Right lobe of liver (tissue), 6 donors: Measurements from ENCODE around the gene TBC1D19. TPM values are rescaled to one million over a fixed set of nuclear protein-coding genes. Genes with fewer than 3 reads are reported as not detected.
"Not testable (repeated sequence)": the region's sequence is repeated elsewhere in the genome, so short reads cannot be mapped to it uniquely, and the experiment has no call there.

ENCODE experiments used
- ATAC-seq, 4 donors: fragments of 200-7000 bp; cut with Tn5 transposase; one replicate each; pipeline ENCODE4 v1.9.1; 2020; ENCODE audit warnings: mild to moderate bottlenecking in 4 of 4, moderate library complexity in 4 of 4
- DNase-seq, 3 donors: peaks; one replicate each; pipeline ENCODE4 v3.0.0-alpha.2; 2020
- H3K27ac ChIP-seq, 3 donors: fragments of 200-600 bp; one replicate each; pipeline ENCODE4 v1.8.0; 2022
- H3K27me3 ChIP-seq, 2 donors: fragments of 200-600 bp; one replicate each; pipeline ENCODE4 v1.8.0; 2022
- H3K36me3 ChIP-seq, 4 donors: fragments of 200-600 bp; sonication (generic) in 1 of 4; one replicate each; pipeline versions ENCODE4 v1.5.1 to v1.8.0; 2017 to 2022; ENCODE audit warnings: control low read depth in 1 of 4
- H3K4me1 ChIP-seq, 4 donors: fragments of 200-600 bp; sonication (generic) in 1 of 4; one replicate each; pipeline versions ENCODE4 v1.5.1 to v1.8.0; 2017 to 2022; ENCODE audit warnings: control low read depth in 1 of 4
- H3K4me3 ChIP-seq, 3 donors: fragments of 200-600 bp; one replicate each; pipeline ENCODE4 v1.8.0; 2022
- H3K9me3 ChIP-seq, 4 donors: fragments of 200-600 bp; sonication (generic) in 1 of 4; one replicate each; pipeline versions ENCODE4 v1.5.1 to v1.8.0; 2017 to 2022; ENCODE audit warnings: control low read depth in 1 of 4
- CTCF ChIP-seq, 4 donors: fragments of 200-600 bp in 3 of 4; fragments of 450-650 bp in 1 of 4; IDR thresholded peaks; one replicate each; pipeline versions ENCODE4 v1.5.1 to v1.8.0; 2016 to 2022; ENCODE audit warnings: antibody characterized with exemption in 4 of 4, mild to moderate bottlenecking in 2 of 4
- POLR2A ChIP-seq: fragments of 450-650 bp; IDR thresholded peaks from one replicate; pipeline ENCODE4 v1.6.1; 2017; ENCODE audit warnings: antibody characterized with exemption, mild to moderate bottlenecking
- WGBS: methylation state at CpG from one replicate; pipeline ENCODE4 v1.1.6; 2018; ENCODE audit warnings: low coverage, low lambda C conversion rate; ENCODE audit not compliant: insufficient coverage; ENCODE audit errors: missing lambda C conversion rate; 5-methylcytosine and 5-hydroxymethylcytosine counted together
- intact Hi-C, 2 donors: fragments of 100-400 bp; cut with DNase I; formaldehyde crosslinking; loops; one replicate each; pipeline versions ENCODE4 v1.11.2 to v1.14.1; 2022
- total RNA-seq, 6 experiments: library from RNA; depleted of rRNA in 2 of 6; stranded (reverse); fragments of >200 nt in 2 of 6; fragmentation: NEBNext Ultra II Directional in 3 of 6; extraction: Animal tissue kit (Norgen Biotek cat#: 25700) in 3 of 6; gene quantifications; one replicate each; pipeline versions ENCODE4 v1.1.0 to v1.2.4, GENCODE V29; 2016 to 2023
- donor health status: DM: no; HTN: yes; CAD: no.
- donor health status: DM: no; HTN: no; CAD: no.
- donor health status: DM: no; HTN: no; CAD: no.
- donor health status: DM: no; HTN: yes; CAD: no.
- donor health status: DM: no; HTN: yes; CAD: no.

The TBC1D19 gene
- total RNA-seq, 6 experiments from 2014 or later = 1.8 to 5.3 (median 2.4) TPM

GRCh38 chr4:26619784-26620183 is 35.9 kb downstream of the TBC1D19 start:
- ATAC-seq = no peak
- Histone ChIP-seq H3K9me3 (no peaks in the 10 kb centered on the region), H3K4me3 (no peak overlapping the region), H3K4me1 (no peaks in the 10 kb centered on the region), H3K36me3 (no peaks in the 10 kb centered on the region), H3K27ac (no peak overlapping the region), H3K27me3 (no peaks in the 10 kb centered on the region)
- TF ChIP-seq POLR2A (no peak), CTCF (IDR thresholded peaks at IDR 0.05) (no peak)
- intact Hi-C loops = no loop called here
- DNase-seq = no peak

- H3K9me3 ChIP-seq = no peaks in the 10 kb centered on the region
- no peak for ATAC-seq
- no peaks in the 10 kb centered on the region for H3K4me1 ChIP-seq
- H3K4me3 ChIP-seq = no peak overlapping the region
- H3K27ac ChIP-seq = no peak overlapping the region
- no peaks in the 10 kb centered on the region for H3K27me3 ChIP-seq
- intact Hi-C loops = no loop called here
- TF ChIP-seq POLR2A (no peak), CTCF (IDR thresholded peaks at IDR 0.05) (no peak)
- WGBS = 94% methylated on average over 3 of the region's 3 CpGs
- no peak for DNase-seq
- no peaks in the 10 kb centered on the region for H3K36me3 ChIP-seq
Measured at GRCh38 chr4:26621366-26621765, 37.5 kb downstream of the TBC1D19 start.

GRCh38 chr4:26622913-26623312 is 39.0 kb downstream of the TBC1D19 start:
- Histone ChIP-seq H3K4me1 (no peaks in the 10 kb centered on the region), H3K4me3 (no peak overlapping the region), H3K9me3 (no peaks in the 10 kb centered on the region), H3K27ac (no peak overlapping the region), H3K27me3 (no peaks in the 10 kb centered on the region), H3K36me3 (no peaks in the 10 kb centered on the region)
- TF ChIP-seq CTCF (IDR thresholded peaks at IDR 0.05) (no peak), POLR2A (no peak)
- DNase-seq (no peak), ATAC-seq (no peak)
- intact Hi-C loops = no loop called here
- WGBS = 74% methylated on average over 2 of the region's 2 CpGs

- H3K36me3 ChIP-seq, H3K27ac ChIP-seq, DNase-seq, H3K9me3 ChIP-seq, ATAC-seq, H3K27me3 ChIP-seq, H3K4me1 ChIP-seq, intact Hi-C loops, H3K4me3 ChIP-seq: not testable (repeated sequence)
- WGBS = 100% methylated on average over 1 of the region's 2 CpGs
Measured at GRCh38 chr4:26626658-26627057, 42.8 kb downstream of the TBC1D19 start.

- intact Hi-C loops = no loop called here
- Histone ChIP-seq H3K4me1 (no peaks in the 10 kb centered on the region), H3K27ac (no peak overlapping the region), H3K4me3 (no peak overlapping the region), H3K27me3 (no peaks in the 10 kb centered on the region), H3K9me3 (no peaks in the 10 kb centered on the region), H3K36me3 (no peaks in the 10 kb centered on the region)
- no peak for ATAC-seq
- no peak for DNase-seq
- 94% methylated on average over 1 of the region's 1 CpG for WGBS
- TF ChIP-seq POLR2A (no peak), CTCF (IDR thresholded peaks at IDR 0.05) (no peak)
Measured at GRCh38 chr4:26632916-26633315, 49.0 kb downstream of the TBC1D19 start.
